CD8-positive, alpha-beta memory T cell (primary cell): ENCODE measurements around the gene AHCYL2. TPM values are rescaled to one million over a fixed set of nuclear protein-coding genes. Genes with fewer than 3 reads are reported as not detected.
A peak's percentile ranks its signal among the peaks of the same experiment; 100 is the strongest.

Experiments
- CTCF ChIA-PET: fragments of 350-600 bp; sonication (Branson Sonifier 250); formaldehyde crosslinking; loops from one replicate; lab custom pipeline; 2021; ENCODE audit warnings: antibody characterized with exemption; lab: Charles Lee
- POLR2A ChIA-PET: fragments of 350-600 bp; sonication (Branson Sonifier 250); formaldehyde crosslinking; loops from one replicate; lab custom pipeline; 2021; ENCODE audit warnings: antibody characterized with exemption; lab: Charles Lee
- DNase-seq, 5 donors: peaks; one replicate each; pipeline versions ENCODE4 v3.0.0 to v3.0.0-alpha.2; 2020 to 2022; ENCODE audit warnings: mixed read lengths in 1 of 5
- H3K27ac ChIP-seq: one replicate; pipeline ENCODE4 v1.7.0; 2013; ENCODE audit warnings: low read depth, mild to moderate bottlenecking, low read length, moderate library complexity
- H3K27me3 ChIP-seq: 2 replicates; pipeline ENCODE4 v1.7.0; 2013; ENCODE audit warnings: low read length, mild to moderate bottlenecking; ENCODE audit not compliant: insufficient read depth, poor library complexity, severe bottlenecking
- H3K36me3 ChIP-seq: 2 replicates; pipeline ENCODE4 v1.7.0; 2013; ENCODE audit warnings: mild to moderate bottlenecking, low read length, moderate library complexity; ENCODE audit not compliant: insufficient read depth
- H3K4me1 ChIP-seq: 2 replicates; pipeline ENCODE4 v1.7.0; 2013; ENCODE audit warnings: mild to moderate bottlenecking, low read length, moderate library complexity; ENCODE audit not compliant: insufficient read depth
- H3K4me3 ChIP-seq: 2 replicates; pipeline ENCODE4 v1.7.0; 2013; ENCODE audit warnings: mild to moderate bottlenecking, low read length
- H3K9me3 ChIP-seq: 2 replicates; pipeline ENCODE4 v1.7.0; 2013; ENCODE audit warnings: mild to moderate bottlenecking, low read length
- H3K27ac Mint-ChIP-seq, 8 donors: one replicate each; pipeline ENCODE4 v1.8.0; 2020 to 2021; ENCODE audit warnings: mixed read lengths in 8 of 8, mild to moderate bottlenecking in 6 of 8, inconsistent platforms in 3 of 8, moderate library complexity in 3 of 8
- H3K27me3 Mint-ChIP-seq, 2 donors: one replicate each; pipeline ENCODE4 v1.8.0; 2020 to 2021; ENCODE audit warnings: mixed read lengths in 2 of 2, mild to moderate bottlenecking in 1 of 2, moderate library complexity in 1 of 2
- H3K36me3 Mint-ChIP-seq, 3 donors: one replicate each; pipeline ENCODE4 v1.8.0; 2020 to 2021; ENCODE audit warnings: mixed read lengths in 3 of 3, inconsistent platforms in 1 of 3, mild to moderate bottlenecking in 1 of 3
- H3K4me1 Mint-ChIP-seq, 3 donors: one replicate each; pipeline ENCODE4 v1.8.0; 2020 to 2021; ENCODE audit warnings: mixed read lengths in 3 of 3, inconsistent platforms in 1 of 3, mild to moderate bottlenecking in 1 of 3
- H3K4me3 Mint-ChIP-seq, 7 donors: one replicate each; pipeline ENCODE4 v1.8.0; 2020 to 2021; ENCODE audit warnings: mixed read lengths in 7 of 7, mild to moderate bottlenecking in 6 of 7, moderate library complexity in 4 of 7, inconsistent platforms in 2 of 7
- H3K9me3 Mint-ChIP-seq, 5 donors: one replicate each; pipeline ENCODE4 v1.8.0; 2020 to 2022; ENCODE audit warnings: mixed read lengths in 5 of 5, mild to moderate bottlenecking in 3 of 5, moderate library complexity in 2 of 5, inconsistent platforms in 1 of 5
- polyA plus RNA-seq: library from polyadenylated mRNA; unstranded; fragments of 300-500 nt; fragmentation: Illumina TruSeq; gene quantifications from one replicate; pipeline ENCODE4 v1.2.3, GENCODE V29; 2021
- total RNA-seq, 2 experiments: library from RNA; stranded (reverse); gene quantifications; one replicate each; pipeline ENCODE4 v1.2.3, GENCODE V29; 2021

The AHCYL2 gene
- total and polyA plus RNA-seq, 3 experiments from 2014 or later: 8.1 to 8.4 (median 8.2) TPM

DNA sequence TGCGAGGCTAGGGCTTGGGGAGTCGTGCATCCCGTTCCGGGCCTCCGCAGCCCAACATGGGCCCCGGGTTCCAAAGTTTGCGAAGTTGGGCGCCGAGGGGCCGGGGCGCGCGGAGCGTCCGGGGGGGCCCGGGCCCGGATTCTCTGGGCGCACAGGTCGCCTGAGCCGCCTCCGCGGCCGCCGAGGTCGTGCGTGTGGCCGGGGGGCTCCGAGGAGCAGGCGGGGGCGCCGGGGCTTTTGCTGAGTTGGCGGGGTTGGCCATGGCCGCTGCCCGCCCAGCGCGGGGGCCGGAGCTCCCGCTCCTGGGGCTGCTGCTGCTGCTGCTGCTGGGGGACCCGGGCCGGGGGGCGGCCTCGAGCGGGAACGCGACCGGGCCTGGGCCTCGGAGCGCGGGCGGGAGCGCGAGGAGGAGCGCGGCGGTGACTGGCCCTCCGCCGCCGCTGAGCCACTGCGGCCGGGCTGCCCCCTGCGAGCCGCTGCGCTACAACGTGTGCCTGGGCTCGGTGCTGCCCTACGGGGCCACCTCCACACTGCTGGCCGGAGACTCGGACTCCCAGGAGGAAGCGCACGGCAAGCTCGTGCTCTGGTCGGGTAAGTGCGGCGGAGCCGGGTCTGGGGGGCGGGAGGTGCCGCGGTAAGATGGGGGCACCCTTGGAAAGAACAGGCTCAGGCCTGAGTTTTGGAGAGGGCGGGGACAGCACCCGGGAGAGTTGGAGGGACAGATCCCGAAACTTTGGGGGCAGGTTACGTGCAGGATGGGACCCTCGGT is 35.8 kb upstream of the AHCYL2 start:
- Mint-ChIP-seq H3K36me3 (peaks cover 0 to 1% (median 0%) of the 10 kb centered on the region in 3 donors), H3K4me3 (peak overlapping the region; percentile 46 to 70 (median 62)), H3K27ac (no peak overlapping the region), H3K4me1 (peaks cover 5 to 12% (median 11%) of the 10 kb centered on the region in 3 donors), H3K27me3 (peaks cover 41 to 71% of the 10 kb centered on the region in 2 donors), H3K9me3 (no peaks in the 10 kb centered on the region)
- H3K9me3 ChIP-seq: no peaks in the 10 kb centered on the region
- H3K27ac ChIP-seq: no peak overlapping the region
- no peaks in the 10 kb centered on the region for H3K4me1 ChIP-seq
- no peaks in the 10 kb centered on the region for H3K36me3 ChIP-seq
- POLR2A ChIA-PET: no interaction called here
- no peak overlapping the region for H3K4me3 ChIP-seq
- CTCF ChIA-PET: interaction anchor here (0.7 to 1.6 kb wide), 3 partner anchors 25 to 82 kb away, joined by 3 to 4 read pairs (median 3); no protein-coding TSS in a partner anchor
- peak in 1 of 5 donors; percentile 5 for DNase-seq
- H3K27me3 ChIP-seq: peaks cover 40% of the 10 kb centered on the region

DNA sequence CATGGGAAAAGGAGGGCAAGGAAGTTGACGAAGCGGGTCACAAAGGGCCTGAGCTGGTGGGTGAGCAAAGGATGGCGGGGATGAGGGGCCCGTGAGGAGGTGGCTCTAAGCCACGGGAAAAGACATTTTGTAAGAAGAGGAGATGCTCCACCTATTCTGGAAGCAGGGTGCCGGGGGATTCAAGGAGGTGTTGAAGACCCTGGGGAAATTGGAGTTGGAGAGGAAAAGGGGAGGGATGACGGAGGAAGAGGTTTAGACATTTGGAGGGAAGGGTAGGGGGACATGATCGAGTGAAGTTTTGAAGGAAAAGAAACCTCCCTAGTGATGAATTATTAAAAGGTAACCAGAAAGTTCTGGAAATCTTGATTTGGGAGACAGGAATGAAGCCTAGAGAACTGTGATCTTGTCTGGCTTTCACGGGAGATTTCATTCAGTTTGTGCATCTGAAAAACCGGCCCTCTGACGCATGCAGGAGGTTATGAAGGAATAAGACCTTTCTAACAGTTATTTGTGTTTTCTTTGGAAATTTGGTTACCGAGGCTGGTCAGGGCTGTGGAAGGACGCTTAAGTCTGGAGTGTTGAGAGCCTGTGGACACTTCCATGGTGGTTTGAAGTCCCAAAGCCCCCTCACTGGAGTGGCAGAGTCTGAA is 35.0 kb upstream of the AHCYL2 start:
- H3K4me3 Mint-ChIP-seq: peak overlapping the region in 6 of 7 donors; percentile 46 to 70 (median 64)
- H3K36me3 Mint-ChIP-seq: peaks cover 0 to 1% (median 0%) of the 10 kb centered on the region in 3 donors
- ChIA-PET POLR2A (no interaction called here), CTCF (interaction anchor here (1.6 kb wide), 1 partner anchor 26 kb away, joined by 4 read pairs; no protein-coding TSS in a partner anchor)
- no peak overlapping the region for H3K27ac ChIP-seq
- no peaks in the 10 kb centered on the region for H3K36me3 ChIP-seq
- H3K9me3 Mint-ChIP-seq: no peaks in the 10 kb centered on the region
- DNase-seq: no peak
- H3K4me1 ChIP-seq: no peaks in the 10 kb centered on the region
- H3K27me3 Mint-ChIP-seq: peaks cover 37 to 70% of the 10 kb centered on the region in 2 donors
- H3K27ac Mint-ChIP-seq: no peak overlapping the region
- H3K27me3 ChIP-seq: peaks cover 40% of the 10 kb centered on the region
- peaks cover 5 to 12% (median 11%) of the 10 kb centered on the region in 3 donors for H3K4me1 Mint-ChIP-seq
- H3K9me3 ChIP-seq: no peaks in the 10 kb centered on the region
- H3K4me3 ChIP-seq: no peak overlapping the region

DNA sequence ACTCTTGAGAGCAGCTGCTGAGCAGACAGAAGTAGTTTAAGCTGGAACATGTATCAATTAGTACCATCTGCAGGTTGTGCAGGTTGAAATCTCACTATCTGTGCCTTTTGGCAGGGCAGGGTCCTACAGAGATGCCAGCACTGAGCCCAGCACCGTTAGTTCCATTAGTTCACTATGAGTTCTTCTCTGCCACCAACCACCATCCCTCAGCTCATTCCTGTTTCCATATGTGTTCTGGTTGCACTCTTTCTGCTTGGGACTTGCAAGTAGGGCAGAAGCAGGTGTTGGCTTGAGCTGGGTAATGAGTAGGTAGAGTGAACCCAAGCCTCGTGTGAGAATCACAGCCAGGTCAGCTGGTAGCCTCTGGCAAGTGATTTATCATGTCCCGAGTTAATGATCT is 33.6 kb upstream of the AHCYL2 start:
- Histone ChIP-seq H3K4me3 (no peak overlapping the region), H3K27me3 (peaks cover 32% of the 10 kb centered on the region), H3K9me3 (no peaks in the 10 kb centered on the region), H3K36me3 (no peaks in the 10 kb centered on the region), H3K27ac (no peak overlapping the region), H3K4me1 (no peaks in the 10 kb centered on the region)
- H3K36me3 Mint-ChIP-seq: peaks cover 0 to 1% (median 0%) of the 10 kb centered on the region in 3 donors
- H3K4me3 Mint-ChIP-seq: no peak overlapping the region
- ChIA-PET POLR2A (no interaction called here), CTCF (no interaction called here)
- H3K27ac Mint-ChIP-seq: no peak overlapping the region
- no peak for DNase-seq
- H3K4me1 Mint-ChIP-seq: peaks cover 5 to 12% (median 11%) of the 10 kb centered on the region in 3 donors
- no peaks in the 10 kb centered on the region for H3K9me3 Mint-ChIP-seq
- peaks cover 30 to 55% of the 10 kb centered on the region in 2 donors for H3K27me3 Mint-ChIP-seq

GRCh38 chr7:129193892-129194291 is 30.9 kb upstream of the AHCYL2 start:
- peaks cover 18% of the 10 kb centered on the region for H3K27me3 ChIP-seq
- no peak overlapping the region for H3K4me3 Mint-ChIP-seq
- no peaks in the 10 kb centered on the region for H3K36me3 Mint-ChIP-seq
- ChIA-PET CTCF (interaction anchor here (1.3 kb wide), 1 partner anchor 102 kb away, joined by 3 read pairs; no protein-coding TSS in a partner anchor), POLR2A (no interaction called here)
- no peaks in the 10 kb centered on the region for H3K9me3 ChIP-seq
- no peaks in the 10 kb centered on the region for H3K4me1 ChIP-seq
- H3K4me3 ChIP-seq: no peak overlapping the region
- H3K27ac ChIP-seq: no peak overlapping the region
- peaks cover 16 to 39% of the 10 kb centered on the region in 2 donors for H3K27me3 Mint-ChIP-seq
- H3K9me3 Mint-ChIP-seq: no peaks in the 10 kb centered on the region
- DNase-seq: no peak
- H3K27ac Mint-ChIP-seq: no peak overlapping the region
- H3K36me3 ChIP-seq: no peaks in the 10 kb centered on the region
- peaks cover 0 to 5% (median 5%) of the 10 kb centered on the region in 3 donors for H3K4me1 Mint-ChIP-seq

DNA sequence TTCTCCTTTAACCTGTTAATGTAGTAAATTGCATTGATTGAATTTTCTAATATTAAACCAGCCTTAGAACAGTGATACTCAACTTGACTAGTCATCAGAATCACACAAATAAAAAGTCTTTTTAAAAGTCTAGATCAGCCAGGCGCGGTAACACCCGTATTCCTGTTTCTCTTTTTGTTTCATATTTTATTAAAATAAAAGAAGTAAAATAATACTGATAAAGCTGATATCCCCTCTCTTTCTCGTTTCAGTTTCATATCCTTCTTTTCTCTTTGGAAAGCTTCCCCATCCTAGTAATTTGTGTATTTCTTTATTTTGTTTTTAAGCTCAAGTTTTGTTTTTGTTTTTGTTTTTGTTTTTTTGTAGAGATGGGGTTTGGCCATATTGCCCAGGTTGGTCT is 27.1 kb upstream of the AHCYL2 start:
- Histone ChIP-seq H3K27me3 (peaks cover under 1% of the 10 kb centered on the region), H3K4me1 (no peaks in the 10 kb centered on the region), H3K9me3 (no peaks in the 10 kb centered on the region), H3K36me3 (no peaks in the 10 kb centered on the region), H3K4me3 (no peak overlapping the region), H3K27ac (no peak overlapping the region)
- ChIA-PET POLR2A (no interaction called here), CTCF (interaction anchor here (1.1 kb wide), 1 partner anchor 72 kb away, joined by 3 read pairs; no protein-coding TSS in a partner anchor)
- no peak for DNase-seq
- Mint-ChIP-seq H3K9me3 (no peaks in the 10 kb centered on the region), H3K27ac (no peak overlapping the region), H3K27me3 (peaks cover 5 to 21% of the 10 kb centered on the region in 2 donors), H3K36me3 (no peaks in the 10 kb centered on the region), H3K4me1 (no peaks in the 10 kb centered on the region), H3K4me3 (no peak overlapping the region)

DNA sequence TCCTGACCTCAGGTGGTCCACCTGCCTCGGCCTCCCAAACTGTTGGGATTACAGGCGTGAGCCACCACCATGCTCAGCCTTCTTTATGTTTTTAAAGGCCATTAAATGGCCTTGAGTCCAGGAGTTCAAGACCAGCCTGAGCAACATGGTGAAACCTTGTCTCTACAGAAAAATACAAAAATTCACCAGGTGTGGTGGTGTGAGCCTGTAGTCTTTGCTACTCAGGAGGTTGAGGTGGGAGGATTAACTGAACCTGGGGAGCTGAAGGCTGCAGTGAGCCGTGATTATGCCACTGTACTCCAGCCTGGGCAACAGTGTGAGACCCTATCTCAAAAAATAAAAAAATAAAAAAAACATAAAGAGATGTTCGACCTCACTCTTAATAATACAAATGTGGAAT is 25.4 kb upstream of the AHCYL2 start:
- Mint-ChIP-seq H3K9me3 (no peaks in the 10 kb centered on the region), H3K27me3 (peaks cover 9 to 20% of the 10 kb centered on the region in 2 donors), H3K27ac (no peak overlapping the region), H3K4me3 (no peak overlapping the region), H3K4me1 (no peaks in the 10 kb centered on the region), H3K36me3 (no peaks in the 10 kb centered on the region)
- H3K27ac ChIP-seq: no peak overlapping the region
- no peak overlapping the region for H3K4me3 ChIP-seq
- POLR2A ChIA-PET: no interaction called here
- CTCF ChIA-PET: interaction anchor here (0.6 to 1.4 kb wide), 3 partner anchors 10 to 19 kb away, joined by 3 read pairs; no protein-coding TSS in a partner anchor
- DNase-seq: no peak
- H3K4me1 ChIP-seq: no peaks in the 10 kb centered on the region
- H3K36me3 ChIP-seq: no peaks in the 10 kb centered on the region
- no peaks in the 10 kb centered on the region for H3K27me3 ChIP-seq
- H3K9me3 ChIP-seq: no peaks in the 10 kb centered on the region

DNA sequence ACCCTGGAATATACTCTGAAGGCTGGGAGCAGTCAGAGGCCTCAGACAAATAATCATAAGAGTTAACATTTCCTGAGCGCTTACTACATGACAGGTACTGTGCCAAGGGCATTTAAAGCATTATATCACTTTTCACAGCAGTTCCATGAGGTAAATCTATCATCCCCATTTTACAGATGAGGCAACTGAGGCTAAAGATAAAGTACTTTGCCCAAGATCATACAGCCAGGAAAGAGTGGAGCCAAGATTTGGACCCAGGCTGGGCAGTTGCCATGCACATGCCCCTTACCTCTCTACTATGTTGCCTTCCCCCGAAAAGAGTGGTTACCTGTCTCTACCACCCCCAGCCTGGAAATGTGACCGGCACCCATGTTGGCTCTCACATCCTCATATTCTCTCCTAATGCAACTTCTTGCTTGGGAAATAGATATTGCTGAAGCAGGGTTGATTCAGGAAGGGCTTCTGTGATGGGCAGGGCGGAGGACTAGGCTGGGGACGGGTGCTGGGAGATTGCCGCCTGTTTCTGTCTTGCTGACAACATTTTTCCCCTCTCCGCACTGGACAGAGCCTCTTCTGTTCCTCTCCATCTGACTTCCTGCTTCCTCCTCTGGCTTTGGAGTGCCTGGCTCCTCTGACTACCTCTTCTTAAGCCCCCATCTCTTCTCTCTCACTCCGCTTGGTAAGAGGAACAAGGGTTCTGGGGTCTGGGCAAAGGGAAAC is 22.6 kb upstream of the AHCYL2 start:
- Mint-ChIP-seq H3K27ac (no peak overlapping the region), H3K36me3 (no peaks in the 10 kb centered on the region), H3K4me1 (peaks cover 6 to 10% (median 9%) of the 10 kb centered on the region in 3 donors), H3K9me3 (no peaks in the 10 kb centered on the region), H3K27me3 (peaks cover 10 to 20% of the 10 kb centered on the region in 2 donors), H3K4me3 (no peak overlapping the region)
- POLR2A ChIA-PET: no interaction called here
- CTCF ChIA-PET: no interaction called here
- no peaks in the 10 kb centered on the region for H3K4me1 ChIP-seq
- H3K27me3 ChIP-seq: no peaks in the 10 kb centered on the region
- no peak overlapping the region for H3K4me3 ChIP-seq
- no peak overlapping the region for H3K27ac ChIP-seq
- no peaks in the 10 kb centered on the region for H3K9me3 ChIP-seq
- no peaks in the 10 kb centered on the region for H3K36me3 ChIP-seq
- no peak for DNase-seq
